ENCODE results near the gene PLAC8. TPM values are rescaled to one million over a fixed set of nuclear protein-coding genes. Genes with fewer than 3 reads are reported as not detected.

Gene PLAC8
- total RNA-seq, 1 donor from 2014 or later: 0.40 TPM

DNA sequence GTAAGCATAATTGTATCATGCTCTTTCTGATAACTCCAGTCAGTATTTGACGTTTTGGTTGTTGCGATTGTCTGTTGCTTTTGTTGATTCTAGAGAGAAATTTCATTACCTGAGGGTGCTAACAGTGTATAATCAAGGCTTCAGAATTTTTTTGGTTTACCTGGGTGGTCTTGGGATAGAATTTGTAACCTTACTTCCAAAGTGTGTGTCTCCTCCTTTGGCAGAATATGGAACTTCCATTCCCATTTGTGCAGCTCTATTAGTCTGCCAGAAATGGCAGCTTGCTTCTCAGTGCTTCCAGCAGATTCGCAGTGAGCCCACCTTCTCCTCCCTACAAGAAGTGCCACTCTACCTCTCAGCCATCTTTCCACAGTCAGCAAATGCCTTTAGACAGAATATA, 74.3 kb downstream of the PLAC8 start:
- H3K36me3 Mint-ChIP-seq (ENCODE audit: low read depth): no peaks in the 10 kb centered on the region
- H3K27ac Mint-ChIP-seq (ENCODE audit: unreplicated experiment): no peak overlapping the region
- no peaks in the 10 kb centered on the region for H3K27me3 Mint-ChIP-seq (ENCODE audit: low read depth)
- peak overlapping the region; percentile 1 for H3K4me3 Mint-ChIP-seq
- no peaks in the 10 kb centered on the region for H3K9me3 Mint-ChIP-seq
- DNase-seq (ENCODE audit: low read depth, low spot score): no peak
- peaks cover 17% of the 10 kb centered on the region for H3K4me1 Mint-ChIP-seq
- TF ChIP-seq, protein P1, sequence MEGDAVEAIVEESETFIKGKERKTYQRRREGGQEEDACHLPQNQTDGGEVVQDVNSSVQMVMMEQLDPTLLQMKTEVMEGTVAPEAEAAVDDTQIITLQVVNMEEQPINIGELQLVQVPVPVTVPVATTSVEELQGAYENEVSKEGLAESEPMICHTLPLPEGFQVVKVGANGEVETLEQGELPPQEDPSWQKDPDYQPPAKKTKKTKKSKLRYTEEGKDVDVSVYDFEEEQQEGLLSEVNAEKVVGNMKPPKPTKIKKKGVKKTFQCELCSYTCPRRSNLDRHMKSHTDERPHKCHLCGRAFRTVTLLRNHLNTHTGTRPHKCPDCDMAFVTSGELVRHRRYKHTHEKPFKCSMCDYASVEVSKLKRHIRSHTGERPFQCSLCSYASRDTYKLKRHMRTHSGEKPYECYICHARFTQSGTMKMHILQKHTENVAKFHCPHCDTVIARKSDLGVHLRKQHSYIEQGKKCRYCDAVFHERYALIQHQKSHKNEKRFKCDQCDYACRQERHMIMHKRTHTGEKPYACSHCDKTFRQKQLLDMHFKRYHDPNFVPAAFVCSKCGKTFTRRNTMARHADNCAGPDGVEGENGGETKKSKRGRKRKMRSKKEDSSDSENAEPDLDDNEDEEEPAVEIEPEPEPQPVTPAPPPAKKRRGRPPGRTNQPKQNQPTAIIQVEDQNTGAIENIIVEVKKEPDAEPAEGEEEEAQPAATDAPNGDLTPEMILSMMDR (conservative IDR thresholded peaks at IDR 0.05): no peak

Other genes with a start within 250 kb of the PLAC8 start
- 137 and 166 TPM in 2 replicates for gene SEC31A, start 223.6 kb downstream of the PLAC8 start, total RNA-seq
- 11.6 and 11.7 TPM in 2 replicates for gene THAP9, start 214.0 kb downstream of the PLAC8 start, total RNA-seq
- gene LIN54, start 103.9 kb downstream of the PLAC8 start, total RNA-seq: 20.8 and 23.0 TPM in 2 replicates
- gene COPS4, start 79.5 kb downstream of the PLAC8 start, total RNA-seq: 44.5 and 50.1 TPM in 2 replicates
- gene COQ2, start 170.1 kb upstream of the PLAC8 start, total RNA-seq: 19.7 and 21.9 TPM in 2 replicates
- gene HPSE, start 220.1 kb upstream of the PLAC8 start, total RNA-seq: 0.30 and 0.32 TPM in 2 replicates